SH-SY5Y (cell line): ENCODE results near the gene CD44.

Experiments used
- GATA2 ChIP-seq: IDR thresholded peaks from 2 replicates; pipeline ENCODE4 v1.6.1; 2011; ENCODE audit warnings: mild to moderate bottlenecking, low read depth, low read length
- GATA3 ChIP-seq: IDR thresholded peaks from 2 replicates; pipeline ENCODE4 v1.6.1; 2011; ENCODE audit warnings: low read depth, mild to moderate bottlenecking, low read length, moderate library complexity

The CD44 gene

GRCh38 chr11:35167426-35167954, 28.5 kb downstream of the CD44 start:
- TF ChIP-seq GATA2 (no peak), GATA3 (no peak)

- no peak for TF ChIP-seq GATA3
These were observed 29.7 kb downstream of the CD44 start for GRCh38 chr11:35168671-35169070.

GRCh38 chr11:35169112-35169511, 30.1 kb downstream of the CD44 start:
- TF ChIP-seq GATA2 (no peak), GATA3 (no peak)

- TF ChIP-seq GATA2 (no peak), GATA3 (no peak)
These were observed 30.8 kb downstream of the CD44 start for GRCh38 chr11:35169754-35170153.

GRCh38 chr11:35170503-35170902, 31.5 kb downstream of the CD44 start:
- no peak for TF ChIP-seq GATA3
- TF ChIP-seq GATA2: no peak

- TF ChIP-seq GATA2: no peak
- no peak for TF ChIP-seq GATA3
These were observed 32.3 kb downstream of the CD44 start for GRCh38 chr11:35171226-35171625.

- TF ChIP-seq GATA2 (no peak), GATA3 (no peak)
These were observed 34.1 kb downstream of the CD44 start for GRCh38 chr11:35173011-35173511.

GRCh38 chr11:35173616-35174566, 34.9 kb downstream of the CD44 start:
- TF ChIP-seq GATA2 (no peak), GATA3 (no peak)

- TF ChIP-seq GATA3: no peak
- TF ChIP-seq GATA2: no peak
These were observed 35.7 kb downstream of the CD44 start for GRCh38 chr11:35174666-35175065.

- no peak for TF ChIP-seq GATA2
- TF ChIP-seq GATA3: no peak
These were observed 38.4 kb downstream of the CD44 start for GRCh38 chr11:35177370-35177769.

- TF ChIP-seq GATA3 (no peak), GATA2 (no peak)
These were observed 39.3 kb downstream of the CD44 start for GRCh38 chr11:35178067-35178805.

- TF ChIP-seq GATA2 (no peak), GATA3 (no peak)
These were observed 39.9 kb downstream of the CD44 start for GRCh38 chr11:35178873-35179272.

- no peak for TF ChIP-seq GATA3
- no peak for TF ChIP-seq GATA2
These were observed 40.6 kb downstream of the CD44 start for GRCh38 chr11:35179466-35180135.
